SK-N-SH (cell line): ENCODE data around the gene CELF5. TPM values are rescaled to one million over a fixed set of nuclear protein-coding genes. Genes with fewer than 3 reads are reported as not detected.

Source experiments
- CTCF ChIA-PET: fragments of 300-600, 350-600 bp; formaldehyde crosslinking; extraction: SDS; loops from one replicate; lab custom pipeline; 2021; lab: Yijun Ruan, JAX
- POLR2A ChIA-PET: fragments of 350-600 bp; sonication (Branson Sonifier 250); formaldehyde crosslinking; extraction: SDS; loops from one replicate; lab custom pipeline; 2020; ENCODE audit warnings: antibody characterized with exemption, inconsistent platforms; lab: Yijun Ruan, JAX
- DNase-seq: peaks from one replicate; pipeline ENCODE4 v3.0.0; 2012
- H2AFZ ChIP-seq: fragments of 200-600 bp; sonication (generic); 2 replicates; pipeline ENCODE4 v1.8.1; 2016; ENCODE audit warnings: antibody characterized with exemption, mild to moderate bottlenecking, low read depth
- H3F3A ChIP-seq: fragments of 200-600 bp; sonication (generic); replicated peaks from 2 replicates; pipeline ENCODE3; 2016; ENCODE audit warnings: antibody characterized with exemption, mild to moderate bottlenecking; ENCODE audit not compliant: insufficient read depth
- H3K27ac ChIP-seq, 2 experiments: fragments of 200-500 bp in 1 of 2; fragments of 200-600 bp in 1 of 2; sonication (Bioruptor generic) in 1 of 2; sonication (generic), shearing (Covaris generic) in 1 of 2; 2 replicates each; pipeline versions ENCODE4 v1.5.1 to v1.6.1; 2014 to 2016; ENCODE audit warnings: low read depth in 2 of 2, inconsistent platforms in 1 of 2, low read length in 1 of 2, mild to moderate bottlenecking in 1 of 2, mixed read lengths in 1 of 2
- H3K27me3 ChIP-seq: fragments of 200-600 bp; sonication (generic), shearing (Covaris generic); 2 replicates; pipeline ENCODE4 v1.6.1; 2016; ENCODE audit warnings: mixed run types; ENCODE audit not compliant: insufficient read depth
- H3K36me3 ChIP-seq, 2 experiments: fragments of 200-500 bp in 1 of 2; fragments of 200-600 bp in 1 of 2; sonication (Bioruptor generic) in 1 of 2; sonication (generic) in 1 of 2; replicated peaks in 1 of 2; 2 replicates each; pipeline versions ENCODE3 to v1.5.1; 2014 to 2016; ENCODE audit warnings: low read length in 1 of 2, mild to moderate bottlenecking in 1 of 2; ENCODE audit not compliant: insufficient read depth in 2 of 2, control insufficient read depth in 1 of 2
- H3K4me1 ChIP-seq, 2 experiments: fragments of 200-500 bp in 1 of 2; fragments of 200-600 bp in 1 of 2; sonication (Bioruptor generic) in 1 of 2; sonication (generic), shearing (Covaris generic) in 1 of 2; 2 replicates each; pipeline versions ENCODE4 v1.5.1 to v1.6.1; 2014 to 2016; ENCODE audit warnings: low read depth in 1 of 2, low read length in 1 of 2, mixed run types in 1 of 2; ENCODE audit not compliant: insufficient read depth in 2 of 2, control insufficient read depth in 1 of 2
- H3K4me2 ChIP-seq: fragments of 200-600 bp; sonication (generic), shearing (Covaris generic); 2 replicates; pipeline ENCODE4 v1.6.1; 2017; ENCODE audit warnings: mixed run types
- H3K4me3 ChIP-seq, 2 experiments: fragments of 200-500 bp in 1 of 2; fragments of 200-600 bp in 1 of 2; sonication (Bioruptor generic) in 1 of 2; sonication (generic), shearing (Covaris generic) in 1 of 2; 2 replicates each; pipeline versions ENCODE4 v1.5.1 to v1.8.1; 2014 to 2016; ENCODE audit warnings: low read depth in 2 of 2, inconsistent platforms in 1 of 2, low read length in 1 of 2, mild to moderate bottlenecking in 1 of 2, mixed read lengths in 1 of 2, moderate library complexity in 1 of 2
- H3K79me2 ChIP-seq: fragments of 200-600 bp; sonication (generic); 2 replicates; pipeline ENCODE4 v1.8.1; 2017; ENCODE audit warnings: mild to moderate bottlenecking; ENCODE audit not compliant: insufficient read depth
- H3K9ac ChIP-seq: fragments of 200-600 bp; sonication (generic); 2 replicates; pipeline ENCODE4 v1.6.1; 2017; ENCODE audit warnings: mixed run types
- H3K9me2 ChIP-seq: fragments of 200-600 bp; sonication (generic); 2 replicates; pipeline ENCODE4 v1.6.1; 2017; ENCODE audit warnings: mixed run types
- H3K9me3 ChIP-seq: fragments of 200-600 bp; sonication (generic); 2 replicates; pipeline ENCODE4 v1.6.1; 2017; ENCODE audit warnings: mixed run types, mild to moderate bottlenecking, moderate library complexity
- H4K20me1 ChIP-seq: fragments of 200-600 bp; sonication (generic); 2 replicates; pipeline ENCODE4 v1.6.1; 2017; ENCODE audit warnings: mild to moderate bottlenecking, mixed run types; ENCODE audit not compliant: insufficient read depth
- CHD2 ChIP-seq: fragments of 150-350 bp; IDR thresholded peaks from 2 replicates; pipeline ENCODE4 v1.6.1; 2018; ENCODE audit warnings: low read length; ENCODE audit not compliant: partially characterized antibody
- CTCF ChIP-seq: fragments of 200-600 bp; sonication (generic); IDR thresholded peaks from 2 replicates; pipeline ENCODE4 v1.6.1; 2017; ENCODE audit warnings: antibody characterized with exemption, mild to moderate bottlenecking, moderate library complexity
- ELF1 ChIP-seq: IDR thresholded peaks from 2 replicates; pipeline ENCODE4 v1.4.0; 2012
- EP300 ChIP-seq, 2 experiments: IDR thresholded peaks; 2 replicates each; pipeline versions ENCODE4 v1.4.0 to v1.6.1; 2012; ENCODE audit warnings: borderline replicate concordance in 1 of 2, low read depth in 1 of 2, low read length in 1 of 2
- FOXM1 ChIP-seq: IDR thresholded peaks from 2 replicates; pipeline ENCODE4 v1.4.0; 2012; ENCODE audit warnings: low read depth, mild to moderate bottlenecking
- MAX ChIP-seq: IDR thresholded peaks from 2 replicates; pipeline ENCODE4 v1.4.0; 2012; ENCODE audit warnings: low read depth
- MEF2A ChIP-seq: IDR thresholded peaks from 2 replicates; pipeline ENCODE4 v1.4.0; 2012; ENCODE audit warnings: low read depth, borderline replicate concordance
- NFIC ChIP-seq: IDR thresholded peaks from 2 replicates; pipeline ENCODE4 v1.4.0; 2012; ENCODE audit warnings: borderline replicate concordance
- NRF1 ChIP-seq: IDR thresholded peaks from 2 replicates; pipeline ENCODE4 v1.6.1; 2012; ENCODE audit warnings: low read depth, mild to moderate bottlenecking, low read length
- POLR2AphosphoS5 ChIP-seq: IDR thresholded peaks from 2 replicates; pipeline ENCODE4 v1.6.1; 2012; ENCODE audit warnings: low read depth, low read length
- RAD21 ChIP-seq: IDR thresholded peaks from 2 replicates; pipeline ENCODE4 v1.6.1; 2012; ENCODE audit warnings: mild to moderate bottlenecking, low read length
- RCOR1 ChIP-seq: fragments of 150-350 bp; IDR thresholded peaks from 2 replicates; pipeline ENCODE4 v1.6.1; 2017; ENCODE audit warnings: antibody characterized with exemption, low read length
- REST ChIP-seq: IDR thresholded peaks from 2 replicates; pipeline ENCODE4 v1.6.1; 2012; ENCODE audit warnings: mild to moderate bottlenecking, low read depth, low read length, moderate library complexity
- RFX5 ChIP-seq: IDR thresholded peaks from 2 replicates; pipeline ENCODE4 v1.6.1; 2012; ENCODE audit warnings: mild to moderate bottlenecking, improper control_type of control experiment, low read length
- TAF1 ChIP-seq: IDR thresholded peaks from 2 replicates; pipeline ENCODE4 v1.6.1; 2012; ENCODE audit warnings: low read depth, mild to moderate bottlenecking, low read length, moderate library complexity, borderline replicate concordance
- USF1 ChIP-seq: IDR thresholded peaks from 2 replicates; pipeline ENCODE4 v1.4.0; 2012; ENCODE audit warnings: low read depth, borderline replicate concordance
- USF2 ChIP-seq: fragments of 150-350 bp; IDR thresholded peaks from 2 replicates; pipeline ENCODE4 v1.6.1; 2017; ENCODE audit warnings: antibody characterized with exemption, low read length, low read depth, borderline replicate concordance
- YY1 ChIP-seq: IDR thresholded peaks from 2 replicates; pipeline ENCODE4 v1.4.0; 2012; ENCODE audit warnings: low read depth, mild to moderate bottlenecking
- ZBTB33 ChIP-seq: IDR thresholded peaks from 2 replicates; pipeline ENCODE4 v1.4.0; 2012; ENCODE audit warnings: low read depth, borderline replicate concordance
- WGBS: methylation state at CpG from one replicate; pipeline ENCODE4 v1.1.6; 2017; ENCODE audit warnings: low lambda C conversion rate; 5-methylcytosine and 5-hydroxymethylcytosine counted together
- polyA plus RNA-seq, 3 experiments: library from polyadenylated mRNA; depleted of rRNA; stranded (reverse); fragments of >200 nt; gene quantifications; 2 replicates each; pipeline ENCODE4 v1.2.3, GENCODE V29; 2012

Gene CELF5
- polyA plus RNA-seq, 1 of the 3 experiments (the other 2 are of a cell fraction): 0.33 TPM

- POLR2A ChIA-PET: no interaction called here
- Histone ChIP-seq H3K4me2 (no peak overlapping the region), H3K79me2 (no peaks in the 10 kb centered on the region), H3K4me1 (peaks cover 0 to 3% of the 10 kb centered on the region in 2 experiments; a peak in 1 of 4 replicates), H2AFZ (no peak overlapping the region), H3K9me3 (no peaks in the 10 kb centered on the region), H3K27ac (no peak overlapping the region), H4K20me1 (no peaks in the 10 kb centered on the region), H3K36me3 (no peaks in the 10 kb centered on the region), H3K4me3 (no peak overlapping the region), H3F3A (no peaks in the 10 kb centered on the region), H3K9ac (no peak overlapping the region), H3K9me2 (no peaks in the 10 kb centered on the region), H3K27me3 (no peaks in the 10 kb centered on the region)
- DNase-seq: no peak
- TF ChIP-seq EP300 (IDR thresholded peaks at IDR 0.05; ENCODE audit: borderline replicate concordance in 1 of 2, low read depth in 1 of 2, low read length in 1 of 2): no peak
- no peak for TF ChIP-seq NFIC
- TF ChIP-seq ELF1: no peak
- no peak for TF ChIP-seq CHD2
- TF ChIP-seq YY1: no peak
- no peak for TF ChIP-seq RCOR1
- TF ChIP-seq CTCF: no peak
- TF ChIP-seq USF1: no peak
- TF ChIP-seq REST: no peak
- no peak for TF ChIP-seq NRF1
- TF ChIP-seq MAX: no peak
- no peak for TF ChIP-seq POLR2AphosphoS5
- no peak for TF ChIP-seq ZBTB33
- TF ChIP-seq MEF2A: no peak
- no peak for TF ChIP-seq TAF1
- no peak for TF ChIP-seq USF2
- no peak for TF ChIP-seq RAD21
- TF ChIP-seq RFX5: no peak
- no peak for TF ChIP-seq FOXM1
- CTCF ChIA-PET: interaction anchor here (1.1 to 3.5 kb wide), 2 partner anchors 12 to 39 kb away, joined by 3 to 17 read pairs; no protein-coding TSS in a partner anchor
- 75% methylated on average over 5 of the region's 5 CpGs for WGBS
Measured at GRCh38 chr19:3222709-3223108, 1.8 kb upstream of the CELF5 start.
